Left lung (tissue), 10 donors: ENCODE data around the gene CENPM. TPM values are rescaled to one million over a fixed set of nuclear protein-coding genes. Genes with fewer than 3 reads are reported as not detected.

Source experiments
- ATAC-seq: fragments of 200-7000 bp; cut with Tn5 transposase; one replicate; pipeline ENCODE4 v1.9.1; 2020; ENCODE audit warnings: moderate library complexity
- DNase-seq, 4 donors: peaks; one replicate each; pipeline ENCODE4 v3.0.0-alpha.2; 2013 to 2020
- H3K27ac ChIP-seq, 2 donors: fragments of 200-600 bp; sonication (generic) in 1 of 2; one replicate each; pipeline versions ENCODE4 v1.5.0 to v1.8.0; 2020 to 2021
- H3K27me3 ChIP-seq, 2 donors: fragments of 200-600 bp; sonication (generic) in 1 of 2; one replicate each; pipeline versions ENCODE4 v1.5.0 to v1.8.0; 2020 to 2021
- H3K36me3 ChIP-seq, 2 donors: fragments of 200-600 bp; sonication (generic) in 1 of 2; one replicate each; pipeline versions ENCODE4 v1.5.0 to v1.8.0; 2020 to 2021
- H3K4me1 ChIP-seq, 2 donors: fragments of 200-600 bp; one replicate each; pipeline ENCODE4 v1.8.0; 2021
- H3K4me3 ChIP-seq, 2 donors: fragments of 200-600 bp; sonication (generic) in 1 of 2; one replicate each; pipeline versions ENCODE4 v1.5.0 to v1.8.0; 2020 to 2021; ENCODE audit warnings: mild to moderate bottlenecking in 1 of 2
- H3K9me3 ChIP-seq, 2 donors: fragments of 200-600 bp; sonication (generic) in 1 of 2; one replicate each; pipeline versions ENCODE4 v1.5.0 to v1.8.0; 2020 to 2021
- intact Hi-C, 2 donors: fragments of 100-400 bp; cut with DNase I; formaldehyde crosslinking; loops; one replicate each; pipeline versions ENCODE4 v1.11.2 to v1.14.2; 2022
- polyA plus RNA-seq, 6 donors: library from polyadenylated mRNA; unstranded; fragments of 120-200 nt; gene quantifications; one replicate each; pipeline ENCODE4 v1.2.1, GENCODE V29; 2013; ENCODE audit not compliant: insufficient read length in 6 of 6
- total RNA-seq, 2 donors: library from RNA; stranded (reverse); fragmentation: NEBNext Ultra II Directional; extraction: Animal tissue kit (Norgen Biotek cat#: 25700); gene quantifications; one replicate each; pipeline ENCODE4 v1.2.1, GENCODE V29; 2021
- TF ChIP-seq, protein P1 (sequence below), 2 donors: fragments of 200-600 bp; sonication (generic) in 1 of 2; IDR thresholded peaks; one replicate each; pipeline versions ENCODE4 v1.5.0 to v1.8.0; 2021; ENCODE audit warnings: antibody characterized with exemption in 2 of 2
- donor health status: DM: no; HTN: yes; CAD: no.
- donor health status: DM: no; HTN: no; CAD: no.

The CENPM gene
- total and polyA plus RNA-seq, 8 donors: 9.6 to 20.5 (median 13.6) TPM

DNA sequence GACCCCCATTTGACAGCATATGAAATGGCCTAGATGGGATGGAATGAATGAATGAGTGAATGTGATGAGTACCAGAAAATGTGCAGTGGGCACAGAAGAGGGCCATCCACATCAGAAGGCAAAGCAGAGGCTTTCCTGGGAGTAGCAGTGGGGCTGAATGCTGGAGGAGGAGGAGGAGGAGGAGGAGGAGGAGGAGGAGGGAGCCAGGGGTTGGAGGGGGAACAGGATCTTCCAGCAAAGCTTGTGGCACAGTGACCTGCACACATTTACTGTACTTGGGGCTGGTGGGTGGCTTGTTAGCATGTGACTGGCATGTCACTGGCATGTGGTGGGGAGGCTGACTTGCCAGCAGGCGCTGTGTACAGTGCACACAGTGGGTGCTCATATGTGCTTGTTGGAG is 31.8 kb upstream of the CENPM start:
- TF ChIP-seq, protein P1, sequence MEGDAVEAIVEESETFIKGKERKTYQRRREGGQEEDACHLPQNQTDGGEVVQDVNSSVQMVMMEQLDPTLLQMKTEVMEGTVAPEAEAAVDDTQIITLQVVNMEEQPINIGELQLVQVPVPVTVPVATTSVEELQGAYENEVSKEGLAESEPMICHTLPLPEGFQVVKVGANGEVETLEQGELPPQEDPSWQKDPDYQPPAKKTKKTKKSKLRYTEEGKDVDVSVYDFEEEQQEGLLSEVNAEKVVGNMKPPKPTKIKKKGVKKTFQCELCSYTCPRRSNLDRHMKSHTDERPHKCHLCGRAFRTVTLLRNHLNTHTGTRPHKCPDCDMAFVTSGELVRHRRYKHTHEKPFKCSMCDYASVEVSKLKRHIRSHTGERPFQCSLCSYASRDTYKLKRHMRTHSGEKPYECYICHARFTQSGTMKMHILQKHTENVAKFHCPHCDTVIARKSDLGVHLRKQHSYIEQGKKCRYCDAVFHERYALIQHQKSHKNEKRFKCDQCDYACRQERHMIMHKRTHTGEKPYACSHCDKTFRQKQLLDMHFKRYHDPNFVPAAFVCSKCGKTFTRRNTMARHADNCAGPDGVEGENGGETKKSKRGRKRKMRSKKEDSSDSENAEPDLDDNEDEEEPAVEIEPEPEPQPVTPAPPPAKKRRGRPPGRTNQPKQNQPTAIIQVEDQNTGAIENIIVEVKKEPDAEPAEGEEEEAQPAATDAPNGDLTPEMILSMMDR (IDR thresholded peaks at IDR 0.05): no peak
- Histone ChIP-seq H3K4me1 (peaks cover 4 to 10% of the 10 kb centered on the region in 2 donors), H3K27ac (no peak overlapping the region), H3K4me3 (no peak overlapping the region), H3K9me3 (no peaks in the 10 kb centered on the region), H3K36me3 (no peaks in the 10 kb centered on the region), H3K27me3 (peaks cover 8 to 47% of the 10 kb centered on the region in 2 donors)
- intact Hi-C loops: no loop called here
- ATAC-seq (no peak), DNase-seq (no peak)

DNA sequence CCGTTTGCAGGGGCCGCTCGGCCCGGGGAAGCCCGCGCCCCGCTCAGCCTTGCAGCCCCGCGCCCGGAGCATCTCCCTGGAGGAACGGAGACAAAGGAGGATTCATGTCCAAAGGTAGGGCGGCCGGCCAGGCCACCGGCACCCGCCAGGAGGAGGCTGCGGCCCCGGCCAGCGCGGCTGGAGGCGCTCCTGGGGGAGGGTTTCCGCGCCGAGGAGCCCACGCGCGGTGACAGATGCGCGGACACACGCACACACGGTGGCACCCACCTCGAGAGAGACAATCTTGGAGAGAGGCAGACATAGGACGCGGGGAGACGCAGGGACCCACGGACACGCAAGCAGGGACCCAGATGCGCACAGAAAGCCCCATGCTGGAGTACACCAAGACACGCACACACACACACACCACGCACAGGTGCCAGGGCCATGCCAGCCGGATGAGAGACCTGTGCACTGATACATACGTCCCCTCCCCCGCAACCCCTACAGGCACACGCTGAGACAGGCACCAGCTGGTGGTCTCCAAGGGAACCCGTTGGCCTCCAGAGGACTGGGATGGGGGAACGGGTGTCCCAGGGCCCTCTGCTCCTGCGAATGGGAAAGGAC is 30.1 kb upstream of the CENPM start:
- no peak for ATAC-seq
- H3K9me3 ChIP-seq: no peaks in the 10 kb centered on the region
- intact Hi-C loops: no loop called here
- H3K4me3 ChIP-seq: peak overlapping the region; percentile 15 to 45
- DNase-seq: no peak
- H3K36me3 ChIP-seq: no peaks in the 10 kb centered on the region
- H3K27ac ChIP-seq: no peak overlapping the region
- TF ChIP-seq, protein P1 (IDR thresholded peaks at IDR 0.05): no peak
- H3K27me3 ChIP-seq: peaks cover 8 to 64% of the 10 kb centered on the region in 2 donors
- peaks cover 4 to 10% of the 10 kb centered on the region in 2 donors for H3K4me1 ChIP-seq

DNA sequence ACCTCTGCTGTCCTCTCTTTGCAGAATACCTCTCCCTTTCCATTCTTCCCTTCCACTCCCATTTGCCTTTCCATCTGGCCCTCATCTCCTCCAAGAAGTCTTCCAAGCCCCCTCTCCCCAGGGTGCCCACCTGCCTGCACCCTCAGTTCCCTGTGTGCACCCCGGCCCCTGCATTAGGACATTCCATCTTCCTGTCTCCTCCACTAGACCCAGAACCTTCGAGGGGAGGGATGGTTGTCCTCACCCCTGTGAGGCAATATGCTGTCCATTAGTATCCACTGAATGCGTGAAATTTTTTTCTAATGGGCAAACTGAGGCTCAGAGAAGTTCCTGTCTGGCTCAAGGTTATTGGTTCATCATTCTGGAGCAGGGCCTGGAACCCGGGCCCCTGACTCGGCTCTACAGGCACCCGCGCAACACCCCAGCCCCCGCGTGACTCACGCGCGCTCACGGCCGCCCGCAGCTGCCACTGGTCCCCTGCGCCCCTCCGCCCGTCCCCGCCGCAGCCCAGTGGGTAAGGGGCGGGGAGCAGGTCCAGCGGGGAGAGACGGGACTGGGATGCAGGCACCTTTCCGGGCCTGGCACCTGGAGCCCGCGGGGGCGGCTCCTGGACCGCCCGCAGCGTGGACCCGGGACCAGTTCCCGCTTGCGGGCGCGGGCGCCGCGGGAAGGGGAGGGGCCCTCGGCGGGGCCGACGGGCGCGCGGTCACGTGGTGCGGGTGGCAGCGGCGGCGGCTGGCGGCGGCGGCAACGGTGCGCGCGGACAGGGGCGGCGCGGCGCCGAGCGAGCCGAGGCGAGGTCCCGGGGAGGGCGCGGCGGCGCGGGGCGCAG is 29.3 kb upstream of the CENPM start:
- Histone ChIP-seq H3K27ac (no peak overlapping the region), H3K4me1 (peaks cover 4 to 10% of the 10 kb centered on the region in 2 donors), H3K27me3 (peaks cover 8 to 71% of the 10 kb centered on the region in 2 donors), H3K9me3 (no peaks in the 10 kb centered on the region), H3K36me3 (no peaks in the 10 kb centered on the region), H3K4me3 (peak overlapping the region; percentile 28 to 45)
- TF ChIP-seq, protein P1 (IDR thresholded peaks at IDR 0.05): no peak
- intact Hi-C loops: no loop called here
- peak in 1 of 4 donors; percentile 91 for DNase-seq
- peak; percentile 74 for ATAC-seq

DNA sequence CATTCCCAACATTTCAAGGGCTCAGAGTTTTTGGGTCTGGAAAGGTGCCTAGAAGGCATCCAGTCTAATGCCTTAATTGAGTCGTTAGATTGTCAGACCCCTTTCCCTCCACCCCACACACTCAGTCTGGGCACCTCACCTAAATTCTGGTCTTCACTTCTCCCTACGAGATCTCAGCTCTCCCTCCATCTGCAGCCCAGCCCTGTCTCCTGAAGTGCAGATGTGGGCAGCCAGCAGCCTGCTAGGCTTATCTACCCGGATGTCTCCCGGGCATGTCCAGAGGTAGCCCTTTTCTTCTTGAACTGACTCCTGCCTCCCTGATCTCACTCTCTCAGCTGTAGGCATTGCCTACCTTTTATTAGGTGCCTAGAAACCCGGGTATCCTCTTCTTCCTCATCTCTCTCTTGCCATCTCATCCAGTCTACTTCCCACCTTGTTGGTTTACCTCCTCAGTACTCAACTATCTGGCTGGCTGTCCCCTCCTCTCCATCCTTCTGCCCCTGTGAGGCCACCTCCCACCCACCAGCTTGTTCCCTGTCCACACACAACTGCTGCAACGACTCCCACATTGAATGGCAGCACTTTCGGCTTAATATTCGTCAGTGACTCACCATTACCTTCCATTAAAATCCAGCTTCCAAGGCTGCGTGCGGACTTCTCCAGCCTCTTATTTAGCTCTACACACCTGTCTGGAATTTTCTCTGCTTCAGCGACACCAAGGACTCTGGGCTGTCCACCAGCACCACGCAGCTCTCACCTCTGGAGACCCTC is 28.5 kb upstream of the CENPM start:
- intact Hi-C loops: no loop called here
- Histone ChIP-seq H3K27ac (no peak overlapping the region), H3K36me3 (no peaks in the 10 kb centered on the region), H3K4me3 (no peak overlapping the region), H3K9me3 (no peaks in the 10 kb centered on the region), H3K27me3 (peaks cover 8 to 79% of the 10 kb centered on the region in 2 donors), H3K4me1 (peaks cover 4 to 10% of the 10 kb centered on the region in 2 donors)
- TF ChIP-seq, protein P1 (IDR thresholded peaks at IDR 0.05): no peak
- DNase-seq (no peak), ATAC-seq (no peak)
